Stimulated activated CD8-positive, alpha-beta memory T cell treated with anti-CD3 and anti-CD28 coated beads, Interleukin-12 subunit alpha, Interleukin-12 subunit beta, amount 100 ng/mL, for 24 hours (primary cell): Measurements from ENCODE around the gene MTX1.
A peak's percentile ranks its signal among the peaks of the same experiment; 100 is the strongest.

Experiments
- DNase-seq: peaks from one replicate; pipeline ENCODE4 v3.0.0-alpha.2; 2020; ENCODE audit errors: extremely low read depth

Gene MTX1

GRCh38 chr1:155261493-155261851 lies 53.0 kb downstream of the MTX1 start:
- no peak for DNase-seq

DNA sequence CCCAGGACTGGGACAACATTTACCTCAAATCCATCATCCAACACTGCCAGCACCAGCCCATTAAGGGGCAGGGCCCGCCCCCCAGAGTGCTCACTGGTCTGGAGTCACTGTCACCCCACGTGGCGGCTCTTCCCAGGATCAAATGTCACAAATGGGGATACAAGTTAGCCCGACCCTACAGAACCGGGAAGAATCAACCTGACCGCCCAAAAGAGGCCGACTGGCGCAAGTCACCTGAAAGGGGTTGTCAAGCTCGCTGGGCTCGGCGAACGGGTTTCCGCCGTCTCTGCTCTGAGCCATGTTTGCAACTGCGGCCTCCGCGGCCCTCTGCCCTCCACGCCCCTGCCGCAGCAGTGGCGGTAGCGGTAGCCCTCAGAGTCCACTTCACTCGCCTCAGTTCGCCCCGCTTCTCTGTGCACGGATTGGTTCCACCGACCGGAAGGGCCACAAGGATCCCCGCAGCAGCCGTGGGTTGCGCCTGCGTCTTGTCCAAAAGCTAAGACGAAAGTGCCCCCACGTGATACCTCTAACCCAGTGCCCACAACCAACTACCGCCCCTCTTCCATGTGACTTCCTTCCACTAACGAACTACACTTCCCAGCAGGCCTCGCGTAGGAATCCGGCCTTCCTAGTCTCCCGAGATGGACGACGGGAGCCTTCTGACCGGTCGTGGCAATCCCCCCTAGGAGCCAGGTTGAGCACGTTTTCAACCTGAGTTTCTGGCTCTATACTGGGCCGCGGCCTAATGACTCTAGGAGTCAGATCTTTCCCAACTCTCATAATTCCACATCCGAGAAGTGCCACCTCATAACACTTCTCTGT lies 53.6 kb downstream of the MTX1 start, which contains the start of gene SCAMP3:
Gene SCAMP3 (minus strand): TSS at position 509 of the 822 bp plus-strand sequence. CDS start 209 bp downstream, at position 300.
- DNase-seq, result peak; percentile 76

GRCh38 chr1:155263067-155263466 lies 54.6 kb downstream of the MTX1 start:
- DNase-seq, result no peak
